SU-DHL-6 (cell line): ENCODE results near the gene TMEM9.

Source experiments
- H2AFZ ChIP-seq: fragments of 200-600 bp; sonication (generic); 2 replicates; pipeline ENCODE4 v1.6.1; 2014; ENCODE audit warnings: low read depth, mild to moderate bottlenecking, moderate library complexity, mixed read lengths, antibody characterized with exemption, low read length; ENCODE audit not compliant: severe bottlenecking
- H3F3A ChIP-seq: fragments of 200-600 bp; shearing (Covaris generic); 2 replicates; pipeline ENCODE4 v1.6.0; 2016; ENCODE audit warnings: antibody characterized with exemption, mild to moderate bottlenecking; ENCODE audit not compliant: insufficient read depth
- H3K27ac ChIP-seq: fragments of 200-600 bp; sonication (generic); 2 replicates; pipeline ENCODE4 v1.5.1; 2016; ENCODE audit warnings: low read depth, mild to moderate bottlenecking, low read length, moderate library complexity, mixed read lengths
- H3K27me3 ChIP-seq: fragments of 200-600 bp; sonication (generic), shearing (Covaris generic); 2 replicates; pipeline ENCODE4 v1.6.0; 2014; ENCODE audit warnings: mild to moderate bottlenecking, low read length
- H3K36me3 ChIP-seq: fragments of 200-600 bp; sonication (generic); 2 replicates; pipeline ENCODE4 v1.6.1; 2014; ENCODE audit warnings: mild to moderate bottlenecking, low read length, mixed read lengths
- H3K4me2 ChIP-seq: fragments of 300-600, 200-600 bp; shearing (Covaris generic), sonication (generic); 2 replicates; pipeline ENCODE4 v1.6.0; 2014; ENCODE audit warnings: low read length, low read depth, mild to moderate bottlenecking; ENCODE audit not compliant: poor library complexity, severe bottlenecking
- H3K4me3 ChIP-seq: fragments of 200-600 bp; sonication (generic); 2 replicates; pipeline ENCODE4 v1.5.1; 2014; ENCODE audit warnings: antibody characterized with exemption, low read length, mild to moderate bottlenecking, mixed read lengths; ENCODE audit not compliant: insufficient read depth, poor library complexity, severe bottlenecking
- H3K79me2 ChIP-seq: fragments of 200-600 bp; sonication (generic); 2 replicates; pipeline ENCODE4 v1.6.1; 2014; ENCODE audit warnings: mild to moderate bottlenecking, low read length, moderate library complexity; ENCODE audit not compliant: insufficient read depth
- H3K9ac ChIP-seq: fragments of 200-600 bp; sonication (generic); 2 replicates; pipeline ENCODE4 v1.7.0; 2014; ENCODE audit warnings: mild to moderate bottlenecking, low read length
- H3K9me2 ChIP-seq: fragments of 200-600 bp; sonication (generic); replicated peaks from 2 replicates; pipeline ENCODE4 v1.6.1; 2014; ENCODE audit warnings: low read length; ENCODE audit not compliant: insufficient read depth
- H3K9me3 ChIP-seq: fragments of 200-600 bp; sonication (generic); 2 replicates; pipeline ENCODE4 v1.6.1; 2014; ENCODE audit warnings: low read length, mixed read lengths; ENCODE audit not compliant: insufficient read depth
- H4K20me1 ChIP-seq: fragments of 200-600 bp; sonication (generic); 2 replicates; pipeline ENCODE4 v1.6.1; 2014; ENCODE audit warnings: low read depth, mild to moderate bottlenecking, antibody characterized with exemption, low read length, moderate library complexity, mixed read lengths
- EZH2phosphoT487 ChIP-seq: fragments of 200-600 bp; sonication (generic), shearing (Covaris generic); conservative IDR thresholded peaks from 2 replicates; pipeline ENCODE4 v1.6.1; 2018; ENCODE audit warnings: mild to moderate bottlenecking, antibody characterized with exemption, low read length, moderate library complexity, mixed read lengths
- TF ChIP-seq, protein P1 (sequence below): fragments of 200-600 bp; sonication (generic); IDR thresholded peaks from one replicate; pipeline ENCODE4 v1.5.1; 2017; ENCODE audit warnings: antibody characterized with exemption, mild to moderate bottlenecking, low read length, moderate library complexity; ENCODE audit not compliant: insufficient read depth, poor library complexity, severe bottlenecking

The TMEM9 gene

DNA sequence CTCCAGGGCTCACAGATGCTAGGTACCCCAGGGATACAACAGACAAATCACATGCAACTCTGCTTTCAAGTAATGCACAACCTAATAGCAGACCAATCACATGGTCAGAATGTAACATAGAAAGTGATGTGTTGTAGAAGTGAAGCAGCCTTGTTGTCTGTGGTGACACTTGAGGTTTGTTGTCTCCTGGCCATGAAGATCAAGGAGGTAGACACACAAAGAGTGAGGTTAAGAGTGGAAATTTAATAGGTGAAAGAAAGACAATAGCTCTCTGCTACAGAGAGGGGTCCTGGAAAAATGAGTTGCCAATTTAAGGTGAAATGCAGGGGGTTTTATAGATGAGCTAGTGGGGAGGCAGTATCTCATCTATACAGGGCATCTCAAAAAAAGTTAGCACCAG is 2.5 kb upstream of the TMEM9 start:
- no peak overlapping the region for H3K27ac ChIP-seq
- H3F3A ChIP-seq, result no peaks in the 10 kb centered on the region
- no peaks in the 10 kb centered on the region for H3K9me2 ChIP-seq
- H3K36me3 ChIP-seq, result no peaks in the 10 kb centered on the region
- H3K9ac ChIP-seq, result no peak overlapping the region
- no peaks in the 10 kb centered on the region for H4K20me1 ChIP-seq
- H3K9me3 ChIP-seq, result no peaks in the 10 kb centered on the region
- TF ChIP-seq, protein P1, sequence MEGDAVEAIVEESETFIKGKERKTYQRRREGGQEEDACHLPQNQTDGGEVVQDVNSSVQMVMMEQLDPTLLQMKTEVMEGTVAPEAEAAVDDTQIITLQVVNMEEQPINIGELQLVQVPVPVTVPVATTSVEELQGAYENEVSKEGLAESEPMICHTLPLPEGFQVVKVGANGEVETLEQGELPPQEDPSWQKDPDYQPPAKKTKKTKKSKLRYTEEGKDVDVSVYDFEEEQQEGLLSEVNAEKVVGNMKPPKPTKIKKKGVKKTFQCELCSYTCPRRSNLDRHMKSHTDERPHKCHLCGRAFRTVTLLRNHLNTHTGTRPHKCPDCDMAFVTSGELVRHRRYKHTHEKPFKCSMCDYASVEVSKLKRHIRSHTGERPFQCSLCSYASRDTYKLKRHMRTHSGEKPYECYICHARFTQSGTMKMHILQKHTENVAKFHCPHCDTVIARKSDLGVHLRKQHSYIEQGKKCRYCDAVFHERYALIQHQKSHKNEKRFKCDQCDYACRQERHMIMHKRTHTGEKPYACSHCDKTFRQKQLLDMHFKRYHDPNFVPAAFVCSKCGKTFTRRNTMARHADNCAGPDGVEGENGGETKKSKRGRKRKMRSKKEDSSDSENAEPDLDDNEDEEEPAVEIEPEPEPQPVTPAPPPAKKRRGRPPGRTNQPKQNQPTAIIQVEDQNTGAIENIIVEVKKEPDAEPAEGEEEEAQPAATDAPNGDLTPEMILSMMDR, result no peak
- TF ChIP-seq EZH2phosphoT487, result no peak
- no peaks in the 10 kb centered on the region for H3K79me2 ChIP-seq
- no peak overlapping the region for H3K4me3 ChIP-seq
- H3K27me3 ChIP-seq, result no peaks in the 10 kb centered on the region
- H2AFZ ChIP-seq, result no peak overlapping the region
- H3K4me2 ChIP-seq, result no peak overlapping the region

DNA sequence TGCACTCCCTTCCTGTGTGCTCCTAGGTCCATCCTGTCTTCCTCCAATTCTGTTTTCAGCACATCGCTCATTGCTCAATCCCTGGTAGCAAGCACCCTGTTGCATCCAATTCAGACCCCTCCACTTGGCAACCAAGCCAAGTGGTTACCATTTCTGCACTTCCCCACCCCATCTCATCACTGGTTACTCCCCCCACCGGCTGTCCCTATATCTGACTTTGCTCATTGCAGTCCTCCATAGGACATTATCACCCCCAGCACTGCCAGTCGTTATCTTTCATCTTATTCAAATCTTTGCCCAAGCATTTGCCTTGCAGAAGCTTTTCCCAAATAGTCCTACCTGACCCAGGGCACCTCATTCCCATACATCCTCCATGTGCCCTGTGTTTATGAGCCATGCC is 2.1 kb upstream of the TMEM9 start:
- Histone ChIP-seq H3K4me3 (no peak overlapping the region), H3K27ac (no peak overlapping the region), H3K4me2 (no peak overlapping the region), H4K20me1 (no peaks in the 10 kb centered on the region), H3K9me3 (no peaks in the 10 kb centered on the region), H3K79me2 (no peaks in the 10 kb centered on the region), H2AFZ (no peak overlapping the region), H3F3A (no peaks in the 10 kb centered on the region), H3K27me3 (no peaks in the 10 kb centered on the region), H3K9ac (no peak overlapping the region), H3K36me3 (no peaks in the 10 kb centered on the region), H3K9me2 (no peaks in the 10 kb centered on the region)
- no peak for TF ChIP-seq EZH2phosphoT487
- TF ChIP-seq, protein P1, result no peak

DNA sequence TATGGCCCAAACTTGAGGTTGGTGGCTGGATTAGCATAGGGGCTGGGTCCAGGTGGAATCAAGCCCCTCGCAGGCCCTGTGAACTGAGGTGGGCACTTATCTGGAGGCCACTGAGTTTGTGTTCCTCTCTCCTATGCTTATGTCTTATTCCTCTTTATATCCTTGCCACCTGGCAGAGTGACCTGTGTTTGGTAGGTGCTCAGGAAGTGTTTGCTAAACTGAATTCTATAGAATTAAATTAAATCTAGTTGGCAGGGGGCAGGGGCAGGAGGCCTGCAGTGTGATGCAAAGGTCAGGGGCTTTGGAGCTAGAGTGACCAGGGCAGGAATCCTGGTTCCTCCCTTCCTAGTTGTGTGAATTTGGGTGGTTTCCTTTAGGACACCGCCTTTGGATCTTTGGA is 1.1 kb upstream of the TMEM9 start:
- Histone ChIP-seq H3F3A (no peaks in the 10 kb centered on the region), H3K4me3 (no peak overlapping the region), H4K20me1 (no peaks in the 10 kb centered on the region), H3K9me2 (no peaks in the 10 kb centered on the region), H3K79me2 (no peaks in the 10 kb centered on the region), H3K9ac (no peak overlapping the region), H3K36me3 (no peaks in the 10 kb centered on the region), H3K27me3 (no peaks in the 10 kb centered on the region), H3K4me2 (no peak overlapping the region), H2AFZ (no peak overlapping the region), H3K9me3 (no peaks in the 10 kb centered on the region), H3K27ac (no peak overlapping the region)
- no peak for TF ChIP-seq EZH2phosphoT487
- TF ChIP-seq, protein P1, result no peak
